Fibroblast of pulmonary artery (primary cell): ENCODE results near the gene TOR4A.
"Not testable (repeated sequence)": the region's sequence is repeated elsewhere in the genome, so short reads cannot be mapped to it uniquely, and the experiment has no call there.

Source experiments
- DNase-seq: peaks from one replicate; pipeline ENCODE4 v3.0.0-alpha.2; 2010; ENCODE audit warnings: low read depth
- H3K4me3 ChIP-seq: replicated peaks from 2 replicates; pipeline ENCODE4 v1.5.1; 2011; ENCODE audit warnings: low read depth, mild to moderate bottlenecking, control low read depth, low read length, moderate library complexity
- TF ChIP-seq, protein P1 (sequence below): IDR thresholded peaks from 2 replicates; pipeline ENCODE4 v1.5.1; 2011; ENCODE audit warnings: mild to moderate bottlenecking, control low read depth, low read length, inconsistent platforms; ENCODE audit errors: missing control alignments

Gene TOR4A

GRCh38 chr9:137262173-137262908 is 15.2 kb upstream of the TOR4A start:
- DNase-seq = peak; percentile 62
- TF ChIP-seq, protein P1, sequence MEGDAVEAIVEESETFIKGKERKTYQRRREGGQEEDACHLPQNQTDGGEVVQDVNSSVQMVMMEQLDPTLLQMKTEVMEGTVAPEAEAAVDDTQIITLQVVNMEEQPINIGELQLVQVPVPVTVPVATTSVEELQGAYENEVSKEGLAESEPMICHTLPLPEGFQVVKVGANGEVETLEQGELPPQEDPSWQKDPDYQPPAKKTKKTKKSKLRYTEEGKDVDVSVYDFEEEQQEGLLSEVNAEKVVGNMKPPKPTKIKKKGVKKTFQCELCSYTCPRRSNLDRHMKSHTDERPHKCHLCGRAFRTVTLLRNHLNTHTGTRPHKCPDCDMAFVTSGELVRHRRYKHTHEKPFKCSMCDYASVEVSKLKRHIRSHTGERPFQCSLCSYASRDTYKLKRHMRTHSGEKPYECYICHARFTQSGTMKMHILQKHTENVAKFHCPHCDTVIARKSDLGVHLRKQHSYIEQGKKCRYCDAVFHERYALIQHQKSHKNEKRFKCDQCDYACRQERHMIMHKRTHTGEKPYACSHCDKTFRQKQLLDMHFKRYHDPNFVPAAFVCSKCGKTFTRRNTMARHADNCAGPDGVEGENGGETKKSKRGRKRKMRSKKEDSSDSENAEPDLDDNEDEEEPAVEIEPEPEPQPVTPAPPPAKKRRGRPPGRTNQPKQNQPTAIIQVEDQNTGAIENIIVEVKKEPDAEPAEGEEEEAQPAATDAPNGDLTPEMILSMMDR = peak; percentile 38
- H3K4me3 ChIP-seq = not testable (repeated sequence)

DNA sequence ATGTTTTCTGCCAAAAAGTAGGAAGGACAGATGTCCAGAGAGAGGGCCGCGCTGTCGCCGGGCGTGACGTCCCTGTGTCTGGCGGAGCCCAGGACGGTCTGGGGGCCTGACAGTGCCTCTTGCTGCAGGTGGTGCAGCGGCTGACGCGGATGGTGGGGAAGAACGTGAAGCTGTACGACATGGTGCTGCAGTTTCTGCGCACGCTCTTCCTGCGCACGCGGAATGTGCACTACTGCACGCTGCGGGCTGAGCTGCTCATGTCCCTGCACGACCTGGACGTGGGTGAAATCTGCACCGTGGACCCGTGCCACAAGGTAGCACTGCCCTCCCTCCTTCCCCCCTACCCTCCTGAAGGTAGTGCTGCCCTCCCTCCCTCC is 14.6 kb upstream of the TOR4A start:
- no peak overlapping the region for H3K4me3 ChIP-seq
- TF ChIP-seq, protein P1 = no peak
- no peak for DNase-seq

- H3K4me3 ChIP-seq = no peak overlapping the region
- TF ChIP-seq, protein P1 = no peak
Measured at GRCh38 chr9:137263506-137263905, 14.0 kb upstream of the TOR4A start.

GRCh38 chr9:137264067-137264466 is 13.5 kb upstream of the TOR4A start:
- H3K4me3 ChIP-seq = no peak overlapping the region
- TF ChIP-seq, protein P1 = no peak
- no peak for DNase-seq

More at GRCh38 chr9:137263506-137263905, 14.0 kb upstream of the TOR4A start:
- no peak for DNase-seq

DNA sequence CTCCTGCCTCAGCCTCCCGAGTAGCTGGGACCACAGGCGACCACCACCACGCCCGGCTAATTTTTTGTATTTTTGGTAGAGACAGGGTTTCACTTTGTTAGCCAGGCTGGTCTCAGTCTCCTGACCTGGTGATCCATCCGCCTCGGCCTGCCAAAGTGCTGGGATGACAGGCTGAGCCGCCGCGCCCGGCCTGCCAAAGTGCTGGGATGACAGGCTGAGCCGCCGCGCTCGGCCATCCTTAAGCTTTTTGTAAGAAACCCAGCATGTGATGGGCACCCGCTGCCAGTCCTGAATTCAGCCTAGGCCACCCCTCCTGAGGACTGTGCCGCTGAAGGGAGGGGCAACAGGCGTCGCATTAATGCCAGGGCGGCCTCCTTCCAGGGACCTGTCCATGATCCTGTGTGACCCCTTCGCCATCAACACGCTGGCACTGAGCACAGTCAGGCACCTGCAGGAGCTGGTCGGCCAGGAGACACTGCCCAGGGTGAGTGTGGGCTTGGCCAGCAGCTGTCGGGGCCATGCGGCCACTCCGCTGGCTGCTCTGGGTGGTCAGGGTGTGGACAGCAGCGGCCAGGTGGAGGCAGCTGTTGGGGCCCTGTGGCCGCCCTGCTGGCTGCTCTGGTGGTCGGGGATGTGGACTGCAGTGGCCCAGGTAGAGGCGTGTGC is 11.9 kb upstream of the TOR4A start:
- TF ChIP-seq, protein P1 = no peak
- H3K4me3 ChIP-seq = no peak overlapping the region
- DNase-seq = no peak

DNA sequence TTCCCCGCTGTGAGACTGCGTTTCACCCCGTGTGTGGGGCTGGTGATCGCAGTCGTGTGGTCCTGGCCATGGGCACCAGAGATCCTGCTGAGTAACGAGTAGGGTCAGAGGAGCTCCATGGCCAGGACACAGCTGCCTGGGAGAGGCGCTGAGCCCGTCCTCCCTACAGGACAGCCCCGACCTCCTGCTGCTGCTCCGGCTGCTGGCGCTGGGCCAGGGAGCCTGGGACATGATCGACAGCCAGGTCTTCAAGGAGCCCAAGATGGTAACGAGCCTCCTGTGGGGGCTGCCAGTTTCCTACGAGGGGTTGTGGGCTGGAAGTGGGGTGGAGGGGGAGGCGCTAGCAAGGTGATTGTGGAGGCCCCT is 11.4 kb upstream of the TOR4A start:
- TF ChIP-seq, protein P1 = no peak
- H3K4me3 ChIP-seq = no peak overlapping the region
- no peak for DNase-seq
